HEK293T (cell line): Measurements from ENCODE around the gene CLIC6.

ENCODE experiments used
- ARNT ChIP-seq: fragments of 450-650 bp; IDR thresholded peaks from 2 replicates; pipeline ENCODE4 v1.6.1; 2017; ENCODE audit warnings: mild to moderate bottlenecking
- ELF4 ChIP-seq: fragments of 450-650 bp; IDR thresholded peaks from 2 replicates; pipeline ENCODE4 v1.6.1; 2017; ENCODE audit warnings: antibody characterized with exemption
- FOXA1 ChIP-seq: fragments of 450-650 bp; IDR thresholded peaks from 2 replicates; pipeline ENCODE4 v1.6.1; 2016; ENCODE audit warnings: mild to moderate bottlenecking
- L3MBTL2 ChIP-seq: fragments of 450-650 bp; conservative IDR thresholded peaks from 2 replicates; pipeline ENCODE4 v1.6.1; 2016; ENCODE audit warnings: mild to moderate bottlenecking
- SP1 ChIP-seq: fragments of 450-650 bp; IDR thresholded peaks from 2 replicates; pipeline ENCODE4 v1.6.1; 2017
- SUZ12 ChIP-seq: fragments of 450-650 bp; IDR thresholded peaks from 2 replicates; pipeline ENCODE4 v1.6.1; 2016; ENCODE audit warnings: mild to moderate bottlenecking
- TARDBP ChIP-seq: fragments of 450-650 bp; IDR thresholded peaks from 2 replicates; pipeline ENCODE4 v1.6.1; 2016
- ZNF384 ChIP-seq: fragments of 450-650 bp; IDR thresholded peaks from 2 replicates; pipeline ENCODE4 v1.6.1; 2016

GRCh38 chr21:34754690-34755647, 86.2 kb downstream of the CLIC6 start:
- TF ChIP-seq ZNF384 (no peak), SUZ12 (no peak), L3MBTL2 (no peak), FOXA1 (no peak), ELF4 (no peak), ARNT (no peak), SP1 (no peak), TARDBP (no peak)
